Astrocyte (in vitro differentiated cells and primary cell): ENCODE results near the gene UBE2R2. TPM values are rescaled to one million over a fixed set of nuclear protein-coding genes. Genes with fewer than 3 reads are reported as not detected.

ENCODE experiments used
- DNase-seq: peaks from one replicate; pipeline ENCODE4 v3.0.0-alpha.2; 2010; ENCODE audit warnings: low read depth
- FAIRE-seq: peaks from 2 replicates; lab custom pipeline; 2011; peaks lifted over from hg19 to GRCh38; lab: Jason Lieb, UNC
- H2AFZ ChIP-seq: 2 replicates; pipeline ENCODE4 v1.6.0; 2012; ENCODE audit warnings: low read depth, low read length, inconsistent platforms
- H3K27ac ChIP-seq: 2 replicates; pipeline ENCODE4 v1.5.1; 2011; ENCODE audit warnings: low read depth, low read length, inconsistent platforms
- H3K27me3 ChIP-seq: 2 replicates; pipeline ENCODE4 v1.6.0; 2011; ENCODE audit warnings: low read length, inconsistent platforms; ENCODE audit not compliant: insufficient read depth
- H3K36me3 ChIP-seq: 2 replicates; pipeline ENCODE4 v1.5.1; 2011; ENCODE audit warnings: low read length, inconsistent platforms; ENCODE audit not compliant: insufficient read depth
- H3K4me1 ChIP-seq: 2 replicates; pipeline ENCODE4 v1.5.1; 2011; ENCODE audit warnings: low read length, inconsistent platforms; ENCODE audit not compliant: insufficient read depth
- H3K4me2 ChIP-seq: 2 replicates; pipeline ENCODE4 v1.6.0; 2012; ENCODE audit warnings: low read length, inconsistent platforms
- H3K4me3 ChIP-seq: 2 replicates; pipeline ENCODE4 v1.5.1; 2011; ENCODE audit warnings: low read depth, mild to moderate bottlenecking, low read length, inconsistent platforms; ENCODE audit not compliant: insufficient read depth
- H3K79me2 ChIP-seq: 2 replicates; pipeline ENCODE4 v1.6.0; 2012; ENCODE audit warnings: mild to moderate bottlenecking, low read length, inconsistent platforms; ENCODE audit not compliant: insufficient read depth
- H3K9ac ChIP-seq: 2 replicates; pipeline ENCODE4 v1.6.0; 2012; ENCODE audit warnings: mild to moderate bottlenecking, low read length, inconsistent platforms
- H3K9me3 ChIP-seq: 2 replicates; pipeline ENCODE4 v1.5.1; 2012; ENCODE audit warnings: low read depth, mild to moderate bottlenecking, low read length, inconsistent platforms; ENCODE audit not compliant: insufficient read depth
- H4K20me1 ChIP-seq: 2 replicates; pipeline ENCODE4 v1.6.0; 2012; ENCODE audit warnings: low read length, inconsistent platforms; ENCODE audit not compliant: insufficient read depth
- H3K27ac Mint-ChIP-seq: one replicate; pipeline ENCODE4 v1.8.0; 2021; ENCODE audit warnings: mild to moderate bottlenecking, mixed read lengths; ENCODE audit not compliant: unreplicated experiment
- H3K27me3 Mint-ChIP-seq: one replicate; pipeline ENCODE4 v1.8.0; 2021; ENCODE audit warnings: low read depth, mixed read lengths; ENCODE audit not compliant: unreplicated experiment
- H3K36me3 Mint-ChIP-seq: one replicate; pipeline ENCODE4 v1.8.0; 2021; ENCODE audit warnings: low read depth, mixed read lengths; ENCODE audit not compliant: unreplicated experiment
- H3K4me1 Mint-ChIP-seq: one replicate; pipeline ENCODE4 v1.8.0; 2021; ENCODE audit warnings: low read depth, mixed read lengths; ENCODE audit not compliant: unreplicated experiment
- H3K4me3 Mint-ChIP-seq: one replicate; pipeline ENCODE4 v1.8.0; 2021; ENCODE audit warnings: mild to moderate bottlenecking, moderate library complexity, mixed read lengths; ENCODE audit not compliant: unreplicated experiment
- H3K9me3 Mint-ChIP-seq: one replicate; pipeline ENCODE4 v1.8.0; 2021; ENCODE audit warnings: mild to moderate bottlenecking, mixed read lengths; ENCODE audit not compliant: unreplicated experiment
- EZH2 ChIP-seq: IDR thresholded peaks from 2 replicates; pipeline ENCODE4 v1.6.1; 2012; ENCODE audit warnings: mild to moderate bottlenecking, low read length, inconsistent platforms; ENCODE audit not compliant: insufficient read depth
- total RNA-seq: library from RNA; stranded (reverse); gene quantifications from 2 replicates; pipeline ENCODE4 v1.2.1, GENCODE V29; 2021
- TF ChIP-seq, protein P1 (sequence below): IDR thresholded peaks from 2 replicates; pipeline ENCODE4 v1.5.1; 2011; ENCODE audit warnings: low read depth, mild to moderate bottlenecking, inconsistent platforms, low read length, moderate library complexity; ENCODE audit not compliant: insufficient read depth

UBE2R2 gene
- total RNA-seq, 1 donor from 2014 or later = 48.7 TPM

DNA sequence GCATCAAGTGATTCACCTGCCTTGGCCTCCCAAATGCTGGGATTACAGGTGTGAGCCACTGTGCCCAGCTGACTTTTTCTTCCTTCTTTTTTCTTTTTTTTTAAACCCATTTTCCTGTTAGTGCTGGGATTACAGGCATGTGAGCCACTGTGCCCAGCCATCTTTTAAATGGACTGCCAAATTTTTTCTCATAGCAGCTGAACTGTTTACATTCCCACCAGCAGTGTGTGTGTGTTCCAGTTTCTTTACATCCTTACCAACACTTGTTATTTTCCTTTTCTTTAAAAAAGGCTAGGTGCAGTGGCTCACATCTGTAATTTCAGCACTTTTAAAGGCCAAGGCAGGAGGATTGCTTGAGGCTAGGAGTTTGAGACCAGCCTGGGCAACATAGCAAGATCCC, 76.9 kb downstream of the UBE2R2 start:
- H3K4me3 Mint-ChIP-seq = no peak overlapping the region
- DNase-seq (no peak), FAIRE-seq (no peak)
- H3K4me1 Mint-ChIP-seq = no peaks in the 10 kb centered on the region
- H3K27ac Mint-ChIP-seq = no peak overlapping the region
- no peaks in the 10 kb centered on the region for H3K27me3 ChIP-seq
- H3K9me3 Mint-ChIP-seq = no peaks in the 10 kb centered on the region
- TF ChIP-seq EZH2 = no peak
- TF ChIP-seq, protein P1, sequence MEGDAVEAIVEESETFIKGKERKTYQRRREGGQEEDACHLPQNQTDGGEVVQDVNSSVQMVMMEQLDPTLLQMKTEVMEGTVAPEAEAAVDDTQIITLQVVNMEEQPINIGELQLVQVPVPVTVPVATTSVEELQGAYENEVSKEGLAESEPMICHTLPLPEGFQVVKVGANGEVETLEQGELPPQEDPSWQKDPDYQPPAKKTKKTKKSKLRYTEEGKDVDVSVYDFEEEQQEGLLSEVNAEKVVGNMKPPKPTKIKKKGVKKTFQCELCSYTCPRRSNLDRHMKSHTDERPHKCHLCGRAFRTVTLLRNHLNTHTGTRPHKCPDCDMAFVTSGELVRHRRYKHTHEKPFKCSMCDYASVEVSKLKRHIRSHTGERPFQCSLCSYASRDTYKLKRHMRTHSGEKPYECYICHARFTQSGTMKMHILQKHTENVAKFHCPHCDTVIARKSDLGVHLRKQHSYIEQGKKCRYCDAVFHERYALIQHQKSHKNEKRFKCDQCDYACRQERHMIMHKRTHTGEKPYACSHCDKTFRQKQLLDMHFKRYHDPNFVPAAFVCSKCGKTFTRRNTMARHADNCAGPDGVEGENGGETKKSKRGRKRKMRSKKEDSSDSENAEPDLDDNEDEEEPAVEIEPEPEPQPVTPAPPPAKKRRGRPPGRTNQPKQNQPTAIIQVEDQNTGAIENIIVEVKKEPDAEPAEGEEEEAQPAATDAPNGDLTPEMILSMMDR = no peak
- H4K20me1 ChIP-seq = peaks cover 69% of the 10 kb centered on the region
- no peak overlapping the region for H3K4me2 ChIP-seq
- H3K36me3 ChIP-seq = peaks cover 2% of the 10 kb centered on the region
- peaks cover 86% of the 10 kb centered on the region for H3K79me2 ChIP-seq
- H3K27me3 Mint-ChIP-seq = no peaks in the 10 kb centered on the region
- H3K36me3 Mint-ChIP-seq = peaks cover 4% of the 10 kb centered on the region
- H3K9me3 ChIP-seq = no peaks in the 10 kb centered on the region
- H3K27ac ChIP-seq = no peak overlapping the region
- no peak overlapping the region for H3K9ac ChIP-seq
- no peak overlapping the region for H3K4me3 ChIP-seq
- H3K4me1 ChIP-seq = no peaks in the 10 kb centered on the region
- H2AFZ ChIP-seq = no peak overlapping the region

DNA sequence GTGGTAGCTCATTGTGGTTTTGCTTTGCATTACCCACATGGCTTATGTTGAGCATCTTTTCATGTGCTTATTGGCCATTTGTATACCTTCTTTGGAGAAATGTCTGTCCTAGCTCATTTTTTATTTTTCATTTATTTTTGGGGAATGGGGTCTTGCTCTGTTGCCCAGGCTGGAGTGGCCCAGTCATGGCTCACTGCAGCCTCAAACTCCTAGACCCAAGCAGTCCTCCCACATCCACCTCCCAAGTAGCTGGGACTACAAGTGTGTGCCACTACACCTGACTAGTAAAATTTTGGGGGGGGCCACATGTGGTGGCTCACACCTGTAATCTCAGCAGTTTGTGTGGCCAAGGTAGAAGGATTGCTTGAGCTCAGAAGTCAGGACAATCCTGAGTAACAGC, 77.4 kb downstream of the UBE2R2 start:
- no peaks in the 10 kb centered on the region for H3K9me3 ChIP-seq
- Mint-ChIP-seq H3K9me3 (no peaks in the 10 kb centered on the region), H3K27me3 (no peaks in the 10 kb centered on the region), H3K4me3 (no peak overlapping the region), H3K27ac (no peak overlapping the region), H3K36me3 (peaks cover 4% of the 10 kb centered on the region), H3K4me1 (no peaks in the 10 kb centered on the region)
- DNase-seq (no peak), FAIRE-seq (no peak)
- peaks cover 69% of the 10 kb centered on the region for H4K20me1 ChIP-seq
- H3K9ac ChIP-seq = no peak overlapping the region
- peaks cover 1% of the 10 kb centered on the region for H3K36me3 ChIP-seq
- no peak overlapping the region for H3K27ac ChIP-seq
- no peak for TF ChIP-seq EZH2
- TF ChIP-seq, protein P1 = no peak
- no peak overlapping the region for H2AFZ ChIP-seq
- H3K4me2 ChIP-seq = no peak overlapping the region
- no peaks in the 10 kb centered on the region for H3K27me3 ChIP-seq
- no peaks in the 10 kb centered on the region for H3K4me1 ChIP-seq
- peaks cover 84% of the 10 kb centered on the region for H3K79me2 ChIP-seq
- no peak overlapping the region for H3K4me3 ChIP-seq

DNA sequence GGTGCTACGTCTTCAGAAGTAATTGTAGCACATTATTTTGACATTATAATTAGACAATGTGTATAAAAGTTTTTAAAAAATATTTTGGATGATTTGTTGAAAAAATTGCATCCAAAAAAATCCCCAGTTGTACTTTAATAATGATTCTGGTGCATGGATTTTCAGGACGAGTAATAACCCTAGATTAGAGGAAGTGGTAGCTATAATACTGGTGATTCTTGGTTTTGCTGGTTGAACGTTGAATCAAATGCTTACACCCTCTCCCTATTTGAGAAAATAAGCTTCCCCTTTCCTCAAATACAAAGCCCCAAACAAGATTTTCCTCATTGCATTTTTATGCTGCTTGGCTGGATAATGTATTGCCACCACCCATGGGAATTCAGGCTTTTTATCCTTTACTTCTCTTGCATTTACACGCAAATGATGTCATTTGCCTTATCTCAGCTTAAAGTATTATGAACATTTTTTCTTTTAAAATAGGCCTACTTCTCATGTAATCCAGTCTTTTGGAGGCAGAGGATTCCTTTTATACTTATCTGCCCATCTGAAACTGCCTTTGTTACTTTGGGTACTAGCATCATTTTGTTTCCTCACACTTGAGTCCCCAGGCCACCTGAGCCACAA, 86.3 kb downstream of the UBE2R2 start:
- peaks cover 88% of the 10 kb centered on the region for H3K79me2 ChIP-seq
- H3K27me3 ChIP-seq = no peaks in the 10 kb centered on the region
- no peaks in the 10 kb centered on the region for H3K9me3 ChIP-seq
- Mint-ChIP-seq H3K4me3 (no peak overlapping the region), H3K4me1 (peaks cover 14% of the 10 kb centered on the region), H3K27ac (no peak overlapping the region), H3K27me3 (no peaks in the 10 kb centered on the region), H3K9me3 (no peaks in the 10 kb centered on the region), H3K36me3 (peaks cover 3% of the 10 kb centered on the region)
- H3K36me3 ChIP-seq = peaks cover 15% of the 10 kb centered on the region
- no peak overlapping the region for H3K9ac ChIP-seq
- no peaks in the 10 kb centered on the region for H3K4me1 ChIP-seq
- no peak overlapping the region for H3K4me3 ChIP-seq
- TF ChIP-seq, protein P1 = no peak
- no peak for TF ChIP-seq EZH2
- H2AFZ ChIP-seq = no peak overlapping the region
- H4K20me1 ChIP-seq = peaks cover 77% of the 10 kb centered on the region
- no peak overlapping the region for H3K27ac ChIP-seq
- H3K4me2 ChIP-seq = no peak overlapping the region
- DNase-seq = no peak
- FAIRE-seq = no peak
